Fibroblast of lung (primary cell): ENCODE data around the gene ATXN7L1.

Source experiments
- EZH2 ChIP-seq: IDR thresholded peaks from 2 replicates; pipeline ENCODE4 v1.5.1; 2012; ENCODE audit warnings: low read length, control low read depth, mild to moderate bottlenecking; ENCODE audit errors: missing control alignments
- TF ChIP-seq, protein P1 (sequence below), 2 donors: IDR thresholded peaks in 1 of 2; conservative IDR thresholded peaks in 1 of 2; 1 replicate in 1 of 2; 2 replicates in 1 of 2; pipeline ENCODE4 v1.5.1; 2011 to 2012; ENCODE audit warnings: low read length in 2 of 2, control low read depth in 1 of 2, inconsistent platforms in 1 of 2, low read depth in 1 of 2, mild to moderate bottlenecking in 1 of 2

DNA sequence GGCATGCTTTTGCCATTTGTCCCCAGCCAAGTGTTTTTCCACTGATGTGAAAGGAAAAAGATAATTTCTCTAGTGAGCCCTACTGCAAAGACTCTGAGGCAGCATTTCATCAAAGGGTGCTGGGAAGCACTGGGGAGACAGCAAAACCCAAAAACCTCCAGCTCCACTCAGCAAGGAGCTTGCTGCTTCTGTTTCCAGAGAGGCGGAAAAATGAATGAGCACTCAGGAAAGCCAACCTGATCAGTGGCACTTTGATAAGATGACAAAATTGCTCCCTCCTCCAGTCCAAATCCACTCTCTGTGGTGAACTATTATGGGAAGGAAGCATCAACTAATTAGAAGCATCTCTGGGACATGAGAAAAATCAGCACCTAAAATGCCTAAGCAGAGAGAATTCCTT, 68.2 kb downstream of the ATXN7L1 start:
- TF ChIP-seq, protein P1, sequence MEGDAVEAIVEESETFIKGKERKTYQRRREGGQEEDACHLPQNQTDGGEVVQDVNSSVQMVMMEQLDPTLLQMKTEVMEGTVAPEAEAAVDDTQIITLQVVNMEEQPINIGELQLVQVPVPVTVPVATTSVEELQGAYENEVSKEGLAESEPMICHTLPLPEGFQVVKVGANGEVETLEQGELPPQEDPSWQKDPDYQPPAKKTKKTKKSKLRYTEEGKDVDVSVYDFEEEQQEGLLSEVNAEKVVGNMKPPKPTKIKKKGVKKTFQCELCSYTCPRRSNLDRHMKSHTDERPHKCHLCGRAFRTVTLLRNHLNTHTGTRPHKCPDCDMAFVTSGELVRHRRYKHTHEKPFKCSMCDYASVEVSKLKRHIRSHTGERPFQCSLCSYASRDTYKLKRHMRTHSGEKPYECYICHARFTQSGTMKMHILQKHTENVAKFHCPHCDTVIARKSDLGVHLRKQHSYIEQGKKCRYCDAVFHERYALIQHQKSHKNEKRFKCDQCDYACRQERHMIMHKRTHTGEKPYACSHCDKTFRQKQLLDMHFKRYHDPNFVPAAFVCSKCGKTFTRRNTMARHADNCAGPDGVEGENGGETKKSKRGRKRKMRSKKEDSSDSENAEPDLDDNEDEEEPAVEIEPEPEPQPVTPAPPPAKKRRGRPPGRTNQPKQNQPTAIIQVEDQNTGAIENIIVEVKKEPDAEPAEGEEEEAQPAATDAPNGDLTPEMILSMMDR (conservative IDR thresholded peaks at IDR 0.05 in 1 of 2, IDR thresholded peaks at IDR 0.05 in 1 of 2; ENCODE audit: low read depth in 1 of 2, low read length in 2 of 2), result no peak
- no peak for TF ChIP-seq EZH2
